Trophoblast cell (in vitro differentiated cells and primary cell): ENCODE measurements around the gene ACOT7.
"Not testable (repeated sequence)": the region's sequence is repeated elsewhere in the genome, so short reads cannot be mapped to it uniquely, and the experiment has no call there.

Source experiments
- DNase-seq, 2 donors: peaks; one replicate each; pipeline ENCODE4 v3.0.0-alpha.2; 2016
- H2AFZ ChIP-seq: 2 replicates; pipeline ENCODE4 v1.6.1; 2013; ENCODE audit warnings: low read length, moderate library complexity, mild to moderate bottlenecking; ENCODE audit not compliant: insufficient read depth, poor library complexity
- H2AK5ac ChIP-seq: 2 replicates; pipeline ENCODE4 v1.6.1; 2013; ENCODE audit warnings: mild to moderate bottlenecking, low read length
- H2BK120ac ChIP-seq: 2 replicates; pipeline ENCODE4 v1.6.1; 2013; ENCODE audit warnings: low read length, mild to moderate bottlenecking, moderate library complexity; ENCODE audit not compliant: insufficient read depth, poor library complexity
- H2BK12ac ChIP-seq: 2 replicates; pipeline ENCODE4 v1.6.1; 2013; ENCODE audit warnings: mild to moderate bottlenecking, low read length, moderate library complexity
- H2BK5ac ChIP-seq: 2 replicates; pipeline ENCODE4 v1.6.1; 2013; ENCODE audit warnings: low read length, low read depth, moderate library complexity, mild to moderate bottlenecking; ENCODE audit not compliant: poor library complexity
- H3K14ac ChIP-seq: 2 replicates; pipeline ENCODE4 v1.6.1; 2013; ENCODE audit warnings: mild to moderate bottlenecking, low read length
- H3K18ac ChIP-seq: 2 replicates; pipeline ENCODE4 v1.6.1; 2013; ENCODE audit warnings: mild to moderate bottlenecking, low read length
- H3K23ac ChIP-seq: 2 replicates; pipeline ENCODE4 v1.6.1; 2013; ENCODE audit warnings: low read length
- H3K27ac ChIP-seq: 2 replicates; pipeline ENCODE4 v1.5.1; 2013; ENCODE audit warnings: low read depth, mild to moderate bottlenecking, inconsistent platforms, low read length, moderate library complexity
- H3K27me3 ChIP-seq: 2 replicates; pipeline ENCODE4 v1.6.1; 2013; ENCODE audit warnings: inconsistent platforms, mild to moderate bottlenecking, low read length, moderate library complexity; ENCODE audit not compliant: insufficient read depth
- H3K36me3 ChIP-seq, 2 experiments: 1 replicate in 1 of 2; 2 replicates in 1 of 2; pipeline ENCODE4 v1.6.1; 2013; ENCODE audit warnings: low read length in 2 of 2, mild to moderate bottlenecking in 2 of 2, moderate library complexity in 1 of 2; ENCODE audit not compliant: insufficient read depth in 2 of 2, control insufficient read depth in 1 of 2
- H3K4ac ChIP-seq: 2 replicates; pipeline ENCODE4 v1.6.1; 2013; ENCODE audit warnings: low read depth, mild to moderate bottlenecking, low read length, moderate library complexity
- H3K4me1 ChIP-seq, 2 experiments: 1 replicate in 1 of 2; 2 replicates in 1 of 2; pipeline ENCODE4 v1.6.1; 2013; ENCODE audit warnings: low read length in 2 of 2, mild to moderate bottlenecking in 2 of 2, moderate library complexity in 1 of 2; ENCODE audit not compliant: insufficient read depth in 2 of 2, control insufficient read depth in 1 of 2
- H3K4me2 ChIP-seq: 2 replicates; pipeline ENCODE4 v1.6.1; 2013; ENCODE audit warnings: inconsistent platforms, mild to moderate bottlenecking, low read length, moderate library complexity
- H3K4me3 ChIP-seq: 2 replicates; pipeline ENCODE4 v1.5.1; 2013; ENCODE audit warnings: mild to moderate bottlenecking, low read depth, low read length, inconsistent platforms
- H3K79me1 ChIP-seq: one replicate; pipeline ENCODE4 v1.6.1; 2013; ENCODE audit warnings: low read length
- H3K79me2 ChIP-seq: 2 replicates; pipeline ENCODE4 v1.6.1; 2013; ENCODE audit warnings: low read length, mild to moderate bottlenecking; ENCODE audit not compliant: control insufficient read depth, insufficient read depth, poor library complexity
- H3K9ac ChIP-seq: 2 replicates; pipeline ENCODE4 v1.6.1; 2013; ENCODE audit warnings: mild to moderate bottlenecking, low read length
- H3K9me3 ChIP-seq: 2 replicates; pipeline ENCODE4 v1.6.1; 2013; ENCODE audit warnings: low read depth, mild to moderate bottlenecking, control low read depth, inconsistent platforms, low read length; ENCODE audit not compliant: insufficient read depth
- H4K12ac ChIP-seq: 2 replicates; pipeline ENCODE4 v1.6.1; 2013; ENCODE audit warnings: low read depth, mild to moderate bottlenecking, low read length, moderate library complexity
- H4K8ac ChIP-seq: 2 replicates; pipeline ENCODE4 v1.6.1; 2013; ENCODE audit warnings: low read depth, mild to moderate bottlenecking, low read length, moderate library complexity
- H4K91ac ChIP-seq: one replicate; pipeline ENCODE4 v1.6.1; 2013; ENCODE audit warnings: low read depth, mild to moderate bottlenecking, low read length, moderate library complexity
- WGBS: extraction: QIAGEN DNeasy Blood & Tissue Kit; methylation state at CpG from one replicate; pipeline ENCODE4 v1.1.7; 2013; ENCODE audit warnings: missing lambda C conversion rate; ENCODE audit not compliant: insufficient read length, insufficient coverage; ENCODE audit errors: extremely low coverage; 5-methylcytosine and 5-hydroxymethylcytosine counted together

ACOT7 gene

GRCh38 chr1:6437012-6437700, 43.6 kb upstream of the ACOT7 start:
- not testable (repeated sequence) for H3K79me1 ChIP-seq, H3K27me3 ChIP-seq, H4K12ac ChIP-seq, H3K14ac ChIP-seq, H3K18ac ChIP-seq, H3K9ac ChIP-seq, H3K4me3 ChIP-seq, H3K4me2 ChIP-seq, H3K27ac ChIP-seq, H2BK12ac ChIP-seq, H2AFZ ChIP-seq, H3K36me3 ChIP-seq, H3K4ac ChIP-seq, H2BK5ac ChIP-seq, H3K4me1 ChIP-seq, H4K91ac ChIP-seq, H2BK120ac ChIP-seq, H2AK5ac ChIP-seq, H3K9me3 ChIP-seq, H3K79me2 ChIP-seq, DNase-seq, H4K8ac ChIP-seq, H3K23ac ChIP-seq
- WGBS, result no CpG with 5 or more reads among the region's 22 CpGs

- H3K79me2 ChIP-seq, H3K27me3 ChIP-seq, H3K9ac ChIP-seq, H2BK12ac ChIP-seq, H3K27ac ChIP-seq, H3K4ac ChIP-seq, H2BK120ac ChIP-seq, H4K91ac ChIP-seq, DNase-seq, H2AK5ac ChIP-seq, H4K12ac ChIP-seq, H3K18ac ChIP-seq, H3K4me3 ChIP-seq, H3K14ac ChIP-seq, H3K23ac ChIP-seq, H4K8ac ChIP-seq, H2AFZ ChIP-seq, H3K4me1 ChIP-seq, H2BK5ac ChIP-seq, H3K79me1 ChIP-seq, H3K9me3 ChIP-seq, H3K4me2 ChIP-seq, H3K36me3 ChIP-seq: not testable (repeated sequence)
- no CpG with 5 or more reads among the region's 3 CpGs for WGBS
Observed at GRCh38 chr1:6436277-6436676, 42.7 kb upstream of the ACOT7 start.

DNA sequence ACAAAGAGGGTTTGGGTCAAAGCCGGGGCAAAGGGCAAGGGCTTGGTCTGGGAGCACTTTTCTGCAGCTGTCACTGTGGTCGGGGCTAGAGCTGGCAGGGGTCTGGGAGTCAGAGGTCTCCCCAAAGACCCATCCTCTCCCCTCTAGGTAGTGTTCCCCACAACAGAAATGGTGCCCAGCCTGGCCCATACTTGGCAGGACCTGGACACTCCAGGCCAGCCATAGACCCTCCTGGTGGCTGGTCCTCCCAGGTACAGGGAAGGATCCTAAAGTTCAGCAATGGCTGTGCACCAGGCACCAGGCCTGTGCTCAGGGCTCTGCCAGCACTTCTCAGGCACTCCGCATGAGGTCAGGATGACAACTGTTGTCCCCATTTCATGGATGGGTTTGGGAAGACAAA, 42.0 kb upstream of the ACOT7 start:
- Histone ChIP-seq H3K4me1 (peaks cover 8 to 10% of the 10 kb centered on the region in 2 experiments), H2BK120ac (no peak overlapping the region), H4K12ac (no peak overlapping the region), H3K9me3 (no peaks in the 10 kb centered on the region), H3K9ac (no peak overlapping the region), H2AK5ac (no peak overlapping the region), H2AFZ (no peak overlapping the region), H3K79me1 (peaks cover 3% of the 10 kb centered on the region), H3K4me3 (no peak overlapping the region), H3K27ac (no peak overlapping the region), H3K4ac (no peak overlapping the region), H3K23ac (no peak overlapping the region), H4K91ac (no peak overlapping the region), H3K4me2 (no peak overlapping the region), H3K27me3 (no peaks in the 10 kb centered on the region), H4K8ac (no peak overlapping the region), H3K36me3 (no peaks in the 10 kb centered on the region), H2BK12ac (no peak overlapping the region), H3K79me2 (no peaks in the 10 kb centered on the region), H2BK5ac (no peak overlapping the region), H3K14ac (no peak overlapping the region), H3K18ac (no peak overlapping the region)
- no CpG with 5 or more reads among the region's 3 CpGs for WGBS
- DNase-seq, result no peak

DNA sequence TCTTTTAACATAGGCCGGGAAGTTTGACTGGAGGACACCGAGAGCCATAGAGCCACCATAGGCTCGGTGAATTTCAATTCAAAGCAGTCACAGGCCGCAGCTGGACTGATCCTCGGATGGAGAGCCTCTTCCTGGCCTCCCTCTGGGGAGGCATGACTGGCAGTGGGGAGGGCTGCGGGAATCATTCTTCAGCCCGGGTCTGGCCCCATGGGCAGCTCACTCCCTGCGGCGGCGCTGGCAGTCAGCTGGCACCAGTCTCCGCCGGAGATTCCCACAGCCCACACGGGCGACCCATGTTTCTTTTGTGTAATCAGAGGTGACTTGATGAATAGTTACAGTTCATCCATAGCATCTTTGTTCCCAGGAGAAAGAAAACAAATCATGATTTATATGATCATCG, 41.6 kb upstream of the ACOT7 start:
- Histone ChIP-seq H2BK120ac (no peak overlapping the region), H3K14ac (no peak overlapping the region), H3K79me1 (peaks cover 2% of the 10 kb centered on the region), H2AK5ac (no peak overlapping the region), H3K9ac (no peak overlapping the region), H3K23ac (no peak overlapping the region), H4K91ac (no peak overlapping the region), H3K27me3 (no peaks in the 10 kb centered on the region), H2BK5ac (no peak overlapping the region), H3K4me3 (no peak overlapping the region), H2AFZ (no peak overlapping the region), H3K27ac (no peak overlapping the region), H3K18ac (no peak overlapping the region), H3K79me2 (no peaks in the 10 kb centered on the region), H2BK12ac (no peak overlapping the region), H4K12ac (no peak overlapping the region), H3K4me2 (no peak overlapping the region), H4K8ac (no peak overlapping the region), H3K4ac (no peak overlapping the region), H3K4me1 (peaks cover 8 to 10% of the 10 kb centered on the region in 2 experiments), H3K9me3 (no peaks in the 10 kb centered on the region), H3K36me3 (no peaks in the 10 kb centered on the region)
- no peak for DNase-seq
- no CpG with 5 or more reads among the region's 15 CpGs for WGBS
